ENCODE measurements around the gene MBP.

- TF ChIP-seq POLR2AphosphoS5 (IDR thresholded peaks at IDR 0.05; ENCODE audit: borderline replicate concordance, low read depth, low read length) (no peak), EZH2 (IDR thresholded peaks at IDR 0.05) (no peak), FOXP2 (optimal IDR thresholded peaks at IDR 0.05; ENCODE audit: control extremely low read depth, extremely low read length, insufficient read depth) (no peak)
Measured at GRCh38 chr18:77043541-77044280, 88.9 kb downstream of the MBP start.
